CD1c-positive myeloid dendritic cell (primary cell): ENCODE measurements around the gene DNAJC15.
"Not testable (repeated sequence)": the region's sequence is repeated elsewhere in the genome, so short reads cannot be mapped to it uniquely, and the experiment has no call there.

Source experiments
- DNase-seq: peaks from one replicate; pipeline ENCODE4 v3.0.0-alpha.2; 2016; ENCODE audit errors: extremely low spot score

The DNAJC15 gene

GRCh38 chr13:43023289-43023963 is at the start of gene DNAJC15:
TSS of gene DNAJC15 (plus strand) at chr13:43023586. CDS start at chr13:43023627, 41 bp downstream.
- peak; percentile 82 for DNase-seq

GRCh38 chr13:42976066-42976465 is 47.3 kb upstream of the DNAJC15 start:
- no peak for DNase-seq

- peak; percentile 54 for DNase-seq
Observed at GRCh38 chr13:42977219-42977659, 46.1 kb upstream of the DNAJC15 start.

- no peak for DNase-seq
Observed at GRCh38 chr13:42981317-42981716, 42.1 kb upstream of the DNAJC15 start.

- no peak for DNase-seq
Observed at GRCh38 chr13:42981853-42982252, 41.5 kb upstream of the DNAJC15 start.

- DNase-seq: no peak
Observed at GRCh38 chr13:42984026-42984425, 39.4 kb upstream of the DNAJC15 start.

- DNase-seq: peak; percentile 34
Observed at GRCh38 chr13:42984691-42985090, 38.7 kb upstream of the DNAJC15 start.

- DNase-seq: no peak
Observed at GRCh38 chr13:42985312-42986175, 37.8 kb upstream of the DNAJC15 start.

- DNase-seq: no peak
Observed at GRCh38 chr13:42986176-42986574, 37.2 kb upstream of the DNAJC15 start.

- DNase-seq: no peak
Observed at GRCh38 chr13:42990291-42991232, 32.8 kb upstream of the DNAJC15 start.

GRCh38 chr13:42991233-42991897 is 32.0 kb upstream of the DNAJC15 start:
- DNase-seq: not testable (repeated sequence)

GRCh38 chr13:42991898-42992763 is 31.3 kb upstream of the DNAJC15 start, which contains the start of gene EPSTI1:
TSS of gene EPSTI1 (minus strand) at chr13:42992241. CDS start at chr13:42992165, 76 bp downstream.
- DNase-seq: peak; percentile 74

GRCh38 chr13:42992764-42993122 is 30.6 kb upstream of the DNAJC15 start:
- DNase-seq: no peak

- no peak for DNase-seq
Observed at GRCh38 chr13:42994878-42995277, 28.5 kb upstream of the DNAJC15 start.

GRCh38 chr13:42996584-42996983 is 26.8 kb upstream of the DNAJC15 start:
- peak; percentile 17 for DNase-seq

GRCh38 chr13:42997381-42997780 is 26.0 kb upstream of the DNAJC15 start:
- no peak for DNase-seq

GRCh38 chr13:42999491-42999890 is 23.9 kb upstream of the DNAJC15 start:
- no peak for DNase-seq

- DNase-seq: no peak
Observed at GRCh38 chr13:43000676-43001075, 22.7 kb upstream of the DNAJC15 start.

GRCh38 chr13:43002021-43002420 is 21.4 kb upstream of the DNAJC15 start:
- DNase-seq: no peak

GRCh38 chr13:43003010-43003409 is 20.4 kb upstream of the DNAJC15 start:
- DNase-seq: no peak
